OCI-LY1 (cell line): ENCODE measurements around the gene SRP19.

Experiments used
- CTCF ChIP-seq: fragments of 200-600 bp; sonication (generic), shearing (Covaris generic); IDR thresholded peaks from 2 replicates; pipeline ENCODE4 v1.5.1; 2017; ENCODE audit warnings: mild to moderate bottlenecking, antibody characterized with exemption, low read length, moderate library complexity, mixed read lengths
- EZH2 ChIP-seq: fragments of 200-600 bp; sonication (generic), shearing (Covaris generic); IDR thresholded peaks from 2 replicates; pipeline ENCODE4 v1.8.0; 2017; ENCODE audit warnings: borderline replicate concordance, mixed run types, mild to moderate bottlenecking, antibody characterized with exemption, low read length, moderate library complexity, mixed read lengths

GRCh38 chr5:112865128-112865527, 4.0 kb downstream of the SRP19 start:
- TF ChIP-seq CTCF (no peak), EZH2 (no peak)
